ENCODE data around the gene OR5AN1. TPM values are rescaled to one million over a fixed set of nuclear protein-coding genes. Genes with fewer than 3 reads are reported as not detected.
"Not testable (repeated sequence)": the region's sequence is repeated elsewhere in the genome, so short reads cannot be mapped to it uniquely, and the experiment has no call there.

The OR5AN1 gene
- total RNA-seq, 4 donors from 2014 or later: not detected

GRCh38 chr11:59356561-59356960 lies 2.1 kb upstream of the OR5AN1 start:
- no peaks in the 10 kb centered on the region for H3K4me1 ChIP-seq
- DNase-seq (ENCODE audit: low spot score in 2 of 2): no peak
- WGBS, 2 donors: 94 to 95% methylated on average over 1 of the region's 1 CpG
- no peaks in the 10 kb centered on the region for H3K27me3 ChIP-seq
- H3K36me3 ChIP-seq: no peaks in the 10 kb centered on the region
- H3K9me3 ChIP-seq: peaks cover 0 to 4% (median 0%) of the 10 kb centered on the region in 4 donors
- H3K27ac ChIP-seq: no peak overlapping the region
- TF ChIP-seq CTCF (IDR thresholded peaks at IDR 0.05) (no peak), EP300 (IDR thresholded peaks at IDR 0.05) (no peak), POLR2A (IDR thresholded peaks at IDR 0.05) (no peak)
- H3K4me3 ChIP-seq: no peak overlapping the region

DNA sequence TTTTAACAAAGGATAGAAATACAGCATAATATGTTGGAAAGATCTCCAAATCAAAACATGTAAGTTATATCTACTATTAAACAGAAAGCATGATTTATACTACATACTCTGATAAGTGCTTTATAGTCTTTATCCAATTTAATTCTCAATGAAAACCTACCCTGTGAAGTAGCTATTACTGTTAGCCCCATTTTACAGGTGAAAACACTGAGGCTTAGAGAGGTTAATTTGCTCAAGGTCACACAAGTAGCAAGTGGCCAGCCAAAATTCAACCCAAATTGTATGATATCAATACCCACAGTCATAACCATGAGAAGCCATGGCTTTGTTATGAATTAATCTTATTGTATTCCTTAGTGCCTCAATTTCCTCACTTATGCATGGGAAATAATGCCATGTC lies 675 bp upstream of the OR5AN1 start:
- Histone ChIP-seq H3K4me1 (no peaks in the 10 kb centered on the region), H3K36me3 (no peaks in the 10 kb centered on the region), H3K27me3 (no peaks in the 10 kb centered on the region), H3K4me3 (no peak overlapping the region), H3K9me3 (peaks cover 0 to 4% (median 0%) of the 10 kb centered on the region in 4 donors), H3K27ac (no peak overlapping the region)
- DNase-seq (ENCODE audit: low spot score in 2 of 2): no peak
- TF ChIP-seq CTCF (IDR thresholded peaks at IDR 0.05): no peak
- no peak for TF ChIP-seq POLR2A (IDR thresholded peaks at IDR 0.05)
- TF ChIP-seq EP300 (IDR thresholded peaks at IDR 0.05): no peak

- H3K27ac ChIP-seq: no peak overlapping the region
- H3K27me3 ChIP-seq: no peaks in the 10 kb centered on the region
- H3K4me3 ChIP-seq: no peak overlapping the region
- no peaks in the 10 kb centered on the region for H3K36me3 ChIP-seq
- no peaks in the 10 kb centered on the region for H3K4me1 ChIP-seq
- no peak for TF ChIP-seq POLR2A (IDR thresholded peaks at IDR 0.05)
- TF ChIP-seq EP300 (IDR thresholded peaks at IDR 0.05): no peak
- TF ChIP-seq CTCF (IDR thresholded peaks at IDR 0.05): no peak
- peaks cover 0 to 17% (median 0%) of the 10 kb centered on the region in 4 donors for H3K9me3 ChIP-seq
- DNase-seq (ENCODE audit: low spot score in 2 of 2): no peak
Measured at GRCh38 chr11:59365232-59366018, 6.7 kb downstream of the OR5AN1 start.

- TF ChIP-seq EP300 (IDR thresholded peaks at IDR 0.05): no peak
- TF ChIP-seq POLR2A (IDR thresholded peaks at IDR 0.05): no peak
- no peak for TF ChIP-seq CTCF (IDR thresholded peaks at IDR 0.05)
- no peak for DNase-seq (ENCODE audit: low spot score in 2 of 2)
- H3K36me3 ChIP-seq: no peaks in the 10 kb centered on the region
- H3K4me3 ChIP-seq: no peak overlapping the region
- H3K4me1 ChIP-seq: no peaks in the 10 kb centered on the region
- peaks cover 0 to 39% (median 0%) of the 10 kb centered on the region in 4 donors for H3K9me3 ChIP-seq
- H3K27ac ChIP-seq: no peak overlapping the region
- 49 to 52% methylated on average over 8 of the region's 8 CpGs for WGBS, 2 donors
- H3K27me3 ChIP-seq: no peaks in the 10 kb centered on the region
Measured at GRCh38 chr11:59368238-59369022, 9.7 kb downstream of the OR5AN1 start.

DNA sequence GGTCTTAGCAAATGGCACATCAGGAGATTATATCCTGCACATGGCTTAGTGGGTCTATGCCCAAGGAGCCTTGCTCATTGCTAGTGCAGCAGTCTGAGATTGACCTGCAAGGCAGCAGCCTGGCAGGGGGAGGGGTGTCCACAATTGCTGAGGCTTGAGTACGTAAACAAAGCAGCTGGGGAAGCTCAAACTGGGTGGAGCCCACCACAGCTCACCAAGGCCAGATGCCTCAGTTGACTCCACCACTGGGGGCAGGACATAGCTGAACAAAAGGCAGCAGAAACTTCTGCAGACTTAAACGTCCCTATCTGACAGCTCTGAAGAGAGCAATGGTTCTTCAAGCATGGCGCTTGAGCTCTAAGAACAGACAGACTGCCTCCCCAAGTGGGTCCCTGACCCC lies 13.6 kb downstream of the OR5AN1 start:
- H3K27me3 ChIP-seq; H3K27ac ChIP-seq; H3K4me3 ChIP-seq; DNase-seq (ENCODE audit: low spot score in 2 of 2); H3K36me3 ChIP-seq; H3K4me1 ChIP-seq: not testable (repeated sequence)
- WGBS, 2 donors: 25 to 42% methylated on average over 2 to 3 of the region's 3 CpGs
- peaks cover 0 to 43% (median 0%) of the 10 kb centered on the region in 4 donors for H3K9me3 ChIP-seq

All from tibial nerve (tissue), 4 donors.